Tibial artery (tissue), 4 donors: ENCODE measurements around the gene MACROH2A1.

Experiments
- DNase-seq, 2 donors: peaks; one replicate each; pipeline ENCODE4 v3.0.0-alpha.2; 2019
- H3K27ac ChIP-seq, 2 donors: fragments of 200-600 bp; sonication (generic) in 1 of 2; 1 replicate in 1 of 2; 2 replicates in 1 of 2; pipeline ENCODE4 v1.5.1; 2018 to 2019; ENCODE audit warnings: mild to moderate bottlenecking in 1 of 2
- H3K27me3 ChIP-seq, 2 donors: fragments of 200-600 bp; sonication (generic) in 1 of 2; one replicate each; pipeline versions ENCODE4 v1.5.1 to v1.6.0; 2016 to 2019
- H3K36me3 ChIP-seq, 3 donors: fragments of 200-600 bp; sonication (generic) in 2 of 3; one replicate each; pipeline ENCODE4 v1.5.1; 2016 to 2019; ENCODE audit warnings: mild to moderate bottlenecking in 2 of 3
- H3K4me1 ChIP-seq, 4 donors: fragments of 200-600 bp; sonication (generic) in 2 of 4; 1 replicate in 3 of 4; 2 replicates in 1 of 4; pipeline ENCODE4 v1.5.1; 2016 to 2019
- H3K4me3 ChIP-seq, 2 donors: fragments of 200-600 bp; sonication (generic) in 1 of 2; 1 replicate in 1 of 2; 2 replicates in 1 of 2; pipeline ENCODE4 v1.5.1; 2018 to 2019; ENCODE audit warnings: mild to moderate bottlenecking in 2 of 2
- H3K9me3 ChIP-seq, 3 donors: fragments of 200-600 bp; sonication (generic) in 1 of 3; one replicate each; pipeline ENCODE4 v1.5.1; 2016 to 2019
- CTCF ChIP-seq, 2 experiments: fragments of 200-600 bp in 1 of 2; fragments of 450-650 bp in 1 of 2; IDR thresholded peaks; one replicate each; pipeline ENCODE4 v1.5.1; 2017 to 2019; ENCODE audit warnings: antibody characterized with exemption in 2 of 2, mild to moderate bottlenecking in 1 of 2, moderate library complexity in 1 of 2
- intact Hi-C: fragments of 100-400 bp; cut with DNase I; formaldehyde crosslinking; loops from one replicate; pipeline ENCODE4 v1.15.0; 2023; ENCODE audit warnings: low total_unique reads

MACROH2A1 gene

DNA sequence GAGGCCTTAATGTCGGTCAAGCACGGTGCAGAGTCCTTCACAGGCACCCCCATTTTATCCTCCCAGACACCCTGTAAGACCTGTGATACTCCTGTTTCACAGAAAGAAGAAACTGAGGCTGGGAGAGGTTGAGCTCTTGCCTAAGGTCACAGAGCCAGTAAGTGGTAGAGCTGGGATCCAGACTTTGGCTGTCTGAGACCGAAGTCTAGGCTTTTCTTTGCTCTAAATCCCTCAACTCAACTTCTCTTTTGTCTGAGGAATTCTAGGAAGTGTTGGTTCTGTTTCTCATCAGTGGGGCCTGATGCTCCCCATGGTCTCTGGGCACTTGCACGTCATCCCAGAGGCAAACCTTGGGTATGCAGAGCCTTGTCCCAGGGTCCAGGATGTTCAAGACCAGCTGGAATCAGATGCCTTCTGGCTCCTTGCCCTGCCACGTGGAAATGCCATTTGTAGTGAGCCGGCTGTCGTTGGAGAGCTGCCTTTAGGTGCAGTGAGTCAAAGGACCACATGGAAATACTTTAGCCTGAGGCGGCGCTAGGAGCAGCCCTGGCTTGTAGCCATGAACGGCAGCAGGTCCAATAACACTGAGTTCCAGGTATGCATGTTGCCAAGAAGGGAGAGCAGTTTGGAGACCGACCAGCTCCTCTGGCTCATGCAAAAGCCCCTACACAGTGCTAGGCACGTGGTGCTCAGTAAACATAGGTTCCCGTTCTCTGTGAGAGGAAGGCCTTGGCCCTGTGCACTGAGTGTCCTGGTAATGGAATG, 38.9 kb upstream of the MACROH2A1 start:
- Histone ChIP-seq H3K27me3 (peaks cover 0 to 24% of the 10 kb centered on the region in 2 donors), H3K36me3 (no peaks in the 10 kb centered on the region), H3K9me3 (no peaks in the 10 kb centered on the region), H3K27ac (no peak overlapping the region), H3K4me3 (no peak overlapping the region), H3K4me1 (peaks cover 0 to 9% (median 2%) of the 10 kb centered on the region in 4 donors)
- intact Hi-C loops: no loop called here
- DNase-seq: no peak
- no peak for TF ChIP-seq CTCF (IDR thresholded peaks at IDR 0.05)

GRCh38 chr5:135437422-135437795, 38.4 kb upstream of the MACROH2A1 start:
- no peaks in the 10 kb centered on the region for H3K36me3 ChIP-seq
- peaks cover 0 to 24% of the 10 kb centered on the region in 2 donors for H3K27me3 ChIP-seq
- peaks cover 0 to 9% (median 2%) of the 10 kb centered on the region in 4 donors for H3K4me1 ChIP-seq
- intact Hi-C loops: no loop called here
- H3K4me3 ChIP-seq: no peak overlapping the region
- H3K9me3 ChIP-seq: no peaks in the 10 kb centered on the region
- no peak overlapping the region for H3K27ac ChIP-seq
- no peak for DNase-seq
- no peak for TF ChIP-seq CTCF (IDR thresholded peaks at IDR 0.05)

- Histone ChIP-seq H3K27me3 (peaks cover 0 to 24% of the 10 kb centered on the region in 2 donors), H3K27ac (no peak overlapping the region), H3K9me3 (no peaks in the 10 kb centered on the region), H3K4me1 (peaks cover 0 to 9% (median 2%) of the 10 kb centered on the region in 4 donors), H3K4me3 (no peak overlapping the region), H3K36me3 (no peaks in the 10 kb centered on the region)
- TF ChIP-seq CTCF (IDR thresholded peaks at IDR 0.05): no peak
- DNase-seq: no peak
- intact Hi-C loops: no loop called here
These were observed 38.0 kb upstream of the MACROH2A1 start for GRCh38 chr5:135436951-135437418.

- H3K36me3 ChIP-seq: no peaks in the 10 kb centered on the region
- no peak for TF ChIP-seq CTCF (IDR thresholded peaks at IDR 0.05)
- intact Hi-C loops: no loop called here
- no peak for DNase-seq
- peaks cover 0 to 24% of the 10 kb centered on the region in 2 donors for H3K27me3 ChIP-seq
- peaks cover 0 to 9% (median 2%) of the 10 kb centered on the region in 4 donors for H3K4me1 ChIP-seq
- no peak overlapping the region for H3K27ac ChIP-seq
- no peak overlapping the region for H3K4me3 ChIP-seq
- H3K9me3 ChIP-seq: no peaks in the 10 kb centered on the region
These were observed 36.7 kb upstream of the MACROH2A1 start for GRCh38 chr5:135435467-135436330.

DNA sequence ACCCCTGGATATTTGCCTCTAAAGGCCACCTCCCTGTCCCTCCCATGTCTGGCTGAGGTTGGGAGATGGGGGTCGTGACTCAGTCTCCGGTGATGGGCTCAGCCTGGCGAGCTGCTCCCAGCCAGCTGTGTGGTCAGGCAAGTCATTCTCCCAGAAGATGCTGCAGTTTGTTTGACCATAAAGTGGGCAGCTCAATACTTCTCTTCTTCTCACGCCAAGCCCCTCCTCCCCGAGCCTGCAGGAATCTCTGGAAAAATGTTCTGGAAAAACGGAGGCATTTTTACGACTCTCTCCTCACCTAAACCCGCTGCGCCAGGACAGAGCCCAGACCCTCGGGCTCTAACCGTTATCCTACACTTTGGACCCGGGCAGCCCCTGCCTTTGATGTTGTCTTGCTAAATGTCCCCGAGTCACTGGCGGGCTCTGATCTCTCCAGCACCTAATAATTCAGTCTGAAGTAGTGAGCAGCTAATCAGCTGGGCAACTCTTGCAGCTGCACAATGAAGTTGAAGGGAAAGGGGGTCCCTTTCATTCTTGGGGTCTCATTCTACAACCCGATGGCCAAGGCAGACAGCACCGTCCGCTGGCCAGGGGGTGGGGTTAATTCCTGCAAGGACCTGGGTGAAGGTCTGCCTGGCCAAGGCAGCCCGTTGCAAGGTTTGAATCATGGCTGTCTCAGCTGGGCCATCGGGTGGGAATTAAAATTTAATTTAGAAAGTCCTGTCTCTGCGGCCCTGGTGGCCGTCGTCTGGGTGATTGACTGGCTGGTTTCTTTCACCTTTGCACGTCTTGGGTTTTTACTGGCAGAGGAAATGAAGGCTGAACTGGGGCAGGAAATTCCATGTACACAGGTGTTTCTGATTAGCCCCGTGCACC, 35.8 kb upstream of the MACROH2A1 start:
- no peaks in the 10 kb centered on the region for H3K9me3 ChIP-seq
- H3K27me3 ChIP-seq: peaks cover 0 to 24% of the 10 kb centered on the region in 2 donors
- H3K4me1 ChIP-seq: peaks cover 0 to 10% (median 2%) of the 10 kb centered on the region in 4 donors
- H3K4me3 ChIP-seq: no peak overlapping the region
- no peaks in the 10 kb centered on the region for H3K36me3 ChIP-seq
- intact Hi-C loops: no loop called here
- H3K27ac ChIP-seq: no peak overlapping the region
- DNase-seq: no peak
- no peak for TF ChIP-seq CTCF (IDR thresholded peaks at IDR 0.05)
